GDM1 (cell line): Measurements from ENCODE around the gene BBOX1.
"Not testable (repeated sequence)": the region's sequence is repeated elsewhere in the genome, so short reads cannot be mapped to it uniquely, and the experiment has no call there.

Experiments used
- DNase-seq: peaks from one replicate; lab custom pipeline; 2025; lab: John Stamatoyannopoulos, UW

BBOX1 gene

GRCh38 chr11:27129686-27130085, 89.1 kb downstream of the BBOX1 start:
- no peak for DNase-seq

GRCh38 chr11:27130806-27131205, 90.2 kb downstream of the BBOX1 start:
- DNase-seq, result no peak

- DNase-seq, result not testable (repeated sequence)
Observed at GRCh38 chr11:27135924-27136329, 95.3 kb downstream of the BBOX1 start.

GRCh38 chr11:27138716-27139115, 98.1 kb downstream of the BBOX1 start:
- DNase-seq, result no peak

- DNase-seq, result no peak
Observed at GRCh38 chr11:27139742-27140367, 99.2 kb downstream of the BBOX1 start.

GRCh38 chr11:27141576-27141975, 101.0 kb downstream of the BBOX1 start:
- DNase-seq, result no peak

GRCh38 chr11:27147916-27148315, 107.3 kb downstream of the BBOX1 start:
- no peak for DNase-seq

GRCh38 chr11:27148506-27148905, 107.9 kb downstream of the BBOX1 start:
- DNase-seq, result no peak

- no peak for DNase-seq
Observed at GRCh38 chr11:27150098-27150497, 109.5 kb downstream of the BBOX1 start.

GRCh38 chr11:27153136-27153535, 112.5 kb downstream of the BBOX1 start:
- DNase-seq, result no peak

GRCh38 chr11:27158456-27159334, 118.1 kb downstream of the BBOX1 start:
- no peak for DNase-seq

GRCh38 chr11:27159335-27159679, 118.7 kb downstream of the BBOX1 start:
- no peak for DNase-seq

- no peak for DNase-seq
Observed at GRCh38 chr11:27161071-27161470, 120.5 kb downstream of the BBOX1 start.

- no peak for DNase-seq
Observed at GRCh38 chr11:27162237-27162636, 121.6 kb downstream of the BBOX1 start.

GRCh38 chr11:27166130-27166529, 125.5 kb downstream of the BBOX1 start:
- no peak for DNase-seq

GRCh38 chr11:27171376-27171958, 130.9 kb downstream of the BBOX1 start:
- no peak for DNase-seq

- no peak for DNase-seq
Observed at GRCh38 chr11:27173545-27173944, 132.9 kb downstream of the BBOX1 start.

GRCh38 chr11:27174021-27174420, 133.4 kb downstream of the BBOX1 start:
- no peak for DNase-seq

GRCh38 chr11:27174672-27175210, 134.1 kb downstream of the BBOX1 start:
- DNase-seq, result no peak

- not testable (repeated sequence) for DNase-seq
Observed at GRCh38 chr11:27175562-27175961, 134.9 kb downstream of the BBOX1 start.
